Measurements from ENCODE around the gene FAAP20.

The FAAP20 gene

DNA sequence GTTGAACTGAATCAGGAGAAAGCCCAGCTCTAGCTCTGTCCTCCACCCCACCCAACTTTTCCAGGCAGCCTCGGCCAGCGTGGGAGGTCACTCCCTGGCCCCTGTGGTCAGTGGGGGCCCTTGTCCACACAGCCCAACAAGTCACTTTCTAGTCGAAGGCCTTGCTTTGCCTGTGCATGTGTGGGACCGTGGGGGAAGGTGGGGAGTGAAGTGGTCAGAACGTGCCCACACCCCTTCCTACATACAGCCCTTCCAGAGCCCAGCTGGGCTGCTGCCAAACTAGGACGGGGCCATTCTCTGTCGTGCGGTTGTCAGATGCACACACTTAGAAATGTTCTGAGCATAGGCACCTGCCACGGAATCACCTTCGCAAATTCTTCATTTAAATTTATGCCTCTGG lies 18.0 kb downstream of the FAAP20 start:
- DNase-seq, result no peak

DNA sequence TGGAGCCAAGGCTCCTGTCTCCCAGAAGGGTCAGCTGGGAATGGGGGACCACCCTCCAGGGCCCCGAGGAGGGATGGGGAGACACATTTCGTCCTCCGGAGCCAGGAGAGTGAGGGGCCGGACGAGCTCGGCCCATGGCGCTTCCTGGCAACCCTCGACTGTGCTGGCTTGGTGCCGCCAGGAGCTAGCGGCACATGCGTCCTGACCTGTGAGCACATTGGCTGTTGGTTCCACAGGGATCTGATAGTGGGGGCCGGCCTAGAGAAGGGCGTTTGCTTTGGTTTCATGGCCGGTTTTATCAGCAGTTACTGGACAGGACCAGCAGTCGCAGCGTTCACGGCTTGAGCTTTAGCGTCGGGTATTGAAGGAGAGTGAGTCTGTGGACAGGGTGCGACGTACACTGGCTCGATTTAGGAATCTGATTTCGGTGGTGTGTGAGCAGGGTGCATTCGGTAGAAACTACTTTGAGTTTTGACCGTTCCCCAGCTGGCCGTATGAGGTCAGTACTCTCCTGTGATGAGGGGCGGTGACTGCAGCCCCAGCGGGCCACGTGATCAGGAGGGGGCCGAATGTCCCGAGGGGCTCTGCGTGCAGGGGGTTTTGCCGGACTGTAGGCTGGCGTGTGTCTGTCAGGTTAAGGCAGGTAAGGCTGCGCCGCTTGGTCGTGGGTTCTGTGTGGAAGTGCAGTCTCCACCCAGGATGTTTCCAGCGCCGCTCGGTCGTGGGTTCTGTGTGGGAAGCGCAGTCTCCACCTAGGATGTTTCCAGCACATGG lies 18.7 kb downstream of the FAAP20 start:
- no peak for DNase-seq

DNA sequence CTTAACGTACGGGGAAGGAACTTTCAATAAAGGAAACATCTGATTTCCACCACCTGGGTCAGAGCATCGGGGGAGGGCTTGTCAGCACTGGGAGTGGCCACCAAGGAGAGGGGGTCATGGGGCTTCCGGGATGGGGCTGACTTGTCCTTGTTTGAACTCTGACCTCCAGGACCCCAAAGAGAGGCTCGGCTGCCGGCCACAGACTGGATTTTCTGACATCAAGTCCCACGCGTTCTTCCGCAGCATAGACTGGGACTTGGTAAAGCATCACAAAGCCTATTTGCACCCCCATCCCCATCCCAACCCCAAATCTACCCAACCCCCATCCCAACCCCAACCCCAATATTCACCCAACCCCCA lies 19.5 kb downstream of the FAAP20 start:
- DNase-seq, result no peak

DNA sequence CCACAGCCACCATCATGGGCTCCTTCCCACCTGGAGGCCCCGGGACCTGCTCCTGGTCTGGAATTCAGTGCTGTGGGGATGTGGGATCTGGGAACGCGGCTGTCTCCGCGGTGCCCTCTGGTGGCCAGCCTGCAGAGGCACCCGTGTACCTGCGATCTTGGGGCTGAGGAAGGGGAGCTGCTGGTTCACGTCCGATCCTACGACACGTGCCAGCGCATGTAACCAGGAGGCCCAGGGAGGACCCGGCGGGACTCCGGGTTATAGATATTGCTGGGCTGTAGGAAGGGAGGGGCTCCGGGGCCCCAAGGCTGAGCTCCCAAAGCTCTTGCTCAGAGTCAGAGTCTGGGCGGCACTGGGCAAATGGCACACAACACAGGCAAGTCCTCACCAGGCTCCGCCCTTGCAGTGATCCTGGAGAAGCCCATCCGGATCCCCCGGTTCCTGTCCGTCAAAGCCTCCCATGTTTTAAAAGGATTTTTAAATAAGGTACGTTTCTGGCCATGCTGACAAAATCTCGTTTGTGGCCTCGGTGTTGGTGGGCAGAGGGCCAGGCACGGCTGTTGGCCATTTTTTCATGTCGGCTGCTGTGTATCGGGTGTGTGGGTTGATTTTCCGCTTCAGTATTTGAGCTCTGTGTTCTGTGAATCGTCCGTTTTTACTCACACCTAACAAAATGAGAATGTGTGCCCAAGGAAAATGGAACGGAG lies 20.1 kb downstream of the FAAP20 start:
- peak; percentile 47 for DNase-seq

DNA sequence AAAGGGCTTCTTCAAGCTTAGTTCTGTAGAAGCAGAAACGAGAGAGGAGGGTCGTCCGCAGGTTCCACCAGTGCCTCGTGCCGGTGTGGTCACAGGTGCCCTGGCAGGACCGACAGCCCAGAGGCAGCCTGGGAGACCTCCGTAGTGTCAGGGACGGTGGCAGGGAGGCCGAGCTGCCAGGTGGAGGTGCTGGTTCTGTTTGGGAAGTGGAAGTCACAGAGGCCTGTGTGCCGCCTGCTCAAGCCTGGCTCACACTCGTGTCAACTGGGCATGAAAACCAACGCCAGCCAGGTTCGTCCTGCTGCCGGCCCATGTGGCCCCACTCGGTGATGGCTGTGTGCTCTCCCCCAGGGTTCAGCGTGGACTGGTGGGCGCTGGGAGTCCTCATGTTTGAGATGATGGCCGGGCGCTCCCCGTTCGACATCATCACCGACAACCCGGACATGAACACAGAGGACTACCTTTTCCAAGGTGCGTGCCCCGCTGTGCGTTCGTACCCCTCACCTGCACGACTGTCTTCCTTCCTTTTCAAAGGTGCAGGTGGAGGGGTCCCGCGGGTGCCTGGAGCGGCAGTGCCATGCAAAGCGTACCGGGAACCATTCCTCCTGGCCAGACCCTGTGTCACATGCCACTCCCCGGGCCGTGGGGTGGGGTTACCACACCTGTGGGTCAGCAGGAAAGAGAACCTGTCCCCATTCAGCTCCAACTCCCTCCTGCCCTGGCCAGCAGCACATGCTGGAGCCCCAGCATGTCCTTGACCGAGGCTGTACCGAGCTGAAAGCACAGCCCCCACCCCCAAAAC lies 20.8 kb downstream of the FAAP20 start:
- DNase-seq, result no peak

DNA sequence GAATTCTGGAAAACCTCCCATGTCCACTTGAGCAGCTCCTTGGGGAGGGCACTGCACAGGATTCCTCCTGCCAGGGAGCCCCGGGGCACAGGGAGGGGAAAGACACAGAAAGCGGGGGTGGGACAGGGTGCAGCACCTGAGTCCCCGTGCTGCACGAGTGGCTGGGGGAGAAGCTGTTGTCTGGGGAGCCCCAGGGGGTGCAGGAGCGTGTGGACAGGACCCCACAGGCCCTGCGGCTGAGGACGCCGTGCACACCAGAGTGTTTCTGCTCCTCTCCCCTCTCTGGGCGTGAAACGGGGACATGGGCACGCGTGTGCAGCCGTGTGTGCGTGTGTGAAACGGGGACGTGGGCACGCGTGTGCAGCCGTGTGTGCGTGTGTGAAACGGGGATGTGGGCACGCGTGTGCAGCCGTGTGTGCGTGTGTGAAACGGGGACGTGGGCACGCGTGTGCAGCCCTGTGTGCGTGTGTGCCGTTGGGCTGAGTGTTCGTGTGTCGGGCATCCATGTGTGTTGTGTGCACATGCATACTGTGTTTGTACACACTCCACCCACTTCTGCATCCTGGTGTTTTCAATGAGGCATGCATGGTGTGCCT lies 21.9 kb downstream of the FAAP20 start:
- no peak for DNase-seq

DNA sequence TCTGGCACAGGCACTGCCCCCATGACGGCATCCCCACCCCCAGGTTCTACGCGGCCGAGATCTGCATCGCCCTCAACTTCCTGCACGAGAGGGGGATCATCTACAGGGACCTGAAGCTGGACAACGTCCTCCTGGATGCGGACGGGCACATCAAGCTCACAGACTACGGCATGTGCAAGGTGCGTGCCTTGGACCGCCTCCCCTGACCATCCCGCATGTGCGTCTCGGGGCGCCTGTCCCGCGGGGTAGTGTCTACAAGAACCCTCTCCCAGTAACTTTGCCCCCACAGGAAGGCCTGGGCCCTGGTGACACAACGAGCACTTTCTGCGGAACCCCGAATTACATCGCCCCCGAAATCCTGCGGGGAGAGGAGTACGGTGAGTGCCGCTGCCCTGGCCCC lies 22.6 kb downstream of the FAAP20 start:
- no peak for DNase-seq

DNA sequence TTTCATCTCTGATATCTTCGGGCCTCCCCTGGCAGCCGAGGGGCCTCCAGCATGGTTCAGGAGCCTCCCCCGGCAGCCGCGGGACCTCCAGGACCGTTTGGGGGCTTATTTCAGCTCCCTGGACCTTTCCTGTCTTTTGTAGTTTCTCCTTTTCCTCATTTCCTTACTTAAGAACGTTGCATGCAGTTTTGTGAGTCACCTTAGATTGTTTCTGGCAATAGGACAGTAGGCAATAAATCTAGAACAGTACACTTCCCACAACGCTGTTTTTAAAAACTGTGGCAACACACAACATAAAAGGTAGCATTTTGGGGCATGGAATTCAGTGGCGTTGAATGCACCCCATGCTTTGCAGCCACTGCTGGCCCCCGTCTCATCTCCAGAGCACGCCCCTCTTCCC lies 24.4 kb downstream of the FAAP20 start:
- peak; percentile 6 for DNase-seq

DNA sequence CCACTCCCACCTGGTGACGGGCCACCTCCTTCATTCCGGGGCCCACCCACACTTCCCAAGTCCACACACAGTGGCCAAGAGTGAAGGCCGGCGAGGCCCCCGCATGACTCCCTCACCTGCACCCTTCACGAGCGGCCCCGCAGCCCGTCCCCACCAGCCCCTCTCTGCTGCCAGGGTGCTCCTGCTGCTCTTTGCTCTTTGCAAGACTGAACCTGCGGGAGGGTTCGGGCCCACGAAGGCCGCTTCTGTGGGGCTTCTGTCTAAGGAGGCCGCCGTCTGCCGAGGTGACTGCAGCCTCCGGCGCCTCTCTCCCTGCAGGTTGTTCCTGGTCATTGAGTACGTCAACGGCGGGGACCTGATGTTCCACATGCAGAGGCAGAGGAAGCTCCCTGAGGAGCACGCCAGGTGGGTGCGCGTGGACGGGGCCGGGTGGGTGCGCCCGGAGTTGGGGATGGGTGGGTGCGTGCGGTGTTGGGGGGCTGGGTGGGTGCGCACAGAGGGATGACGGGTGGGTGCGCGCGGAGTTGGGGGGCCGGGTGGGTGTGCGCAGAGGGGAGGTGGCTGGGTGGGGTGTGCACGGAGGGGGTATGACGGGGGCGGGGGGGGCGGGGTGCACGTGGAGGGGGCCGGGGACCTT lies 25.3 kb downstream of the FAAP20 start:
- DNase-seq, result no peak

DNA sequence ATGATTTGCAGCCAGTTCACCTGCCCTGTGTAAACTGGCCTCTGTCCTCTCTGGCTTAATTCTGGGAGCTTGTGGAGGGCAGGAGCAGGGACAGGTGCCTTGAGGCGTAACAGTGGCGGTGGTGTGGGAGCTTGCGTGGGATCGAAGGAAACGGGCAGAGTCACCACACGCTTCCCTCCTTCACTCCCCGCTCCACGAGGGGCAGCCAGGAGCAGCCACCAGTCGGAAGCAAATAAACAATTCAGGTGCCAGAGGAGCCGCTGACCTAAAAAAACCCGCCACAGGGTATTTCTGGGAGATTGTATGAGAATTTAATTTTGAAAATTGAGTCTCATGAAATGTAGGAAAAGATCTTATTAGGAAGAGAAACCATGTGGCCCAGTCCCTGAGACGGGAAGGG lies 26.0 kb downstream of the FAAP20 start:
- no peak for DNase-seq

DNA sequence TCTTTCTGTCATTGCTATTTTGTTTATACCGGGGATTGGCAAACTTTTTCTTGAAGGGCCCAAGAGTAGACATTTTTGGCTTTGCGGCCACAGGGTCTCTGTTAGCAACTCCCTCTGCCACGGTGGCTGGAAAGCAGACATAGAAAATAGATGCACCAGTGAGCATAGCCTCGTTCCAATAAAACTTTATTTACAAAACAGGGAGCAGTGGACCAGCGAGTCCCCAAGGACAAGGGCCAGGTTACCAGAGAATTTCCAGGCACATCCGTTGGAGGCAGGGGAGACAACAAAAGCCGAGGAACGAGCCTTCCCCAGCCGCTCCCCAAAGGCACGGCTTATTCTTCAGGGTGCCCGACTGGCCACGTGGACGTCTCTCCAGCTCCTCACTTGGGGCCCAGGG lies 26.5 kb downstream of the FAAP20 start:
- DNase-seq, result no peak

DNA sequence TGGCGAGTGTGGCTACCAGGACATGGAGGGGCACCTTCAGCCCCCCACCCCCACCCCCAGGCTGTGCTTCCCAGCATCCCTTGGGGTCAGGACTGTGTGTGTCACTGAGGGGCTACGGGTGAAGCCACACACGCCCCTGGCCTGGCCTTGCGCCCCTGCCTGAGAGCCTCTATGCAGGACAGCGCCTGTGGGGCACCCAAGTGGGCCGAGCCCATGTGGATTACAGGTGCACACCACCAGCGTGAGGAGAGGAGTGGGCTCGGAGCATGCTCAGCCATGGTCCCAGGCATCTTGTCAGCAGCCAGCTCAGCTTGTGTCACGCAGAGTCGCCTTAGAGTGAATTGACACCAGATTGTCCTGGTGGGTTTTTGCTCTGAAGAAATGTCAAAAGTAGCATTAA lies 27.9 kb downstream of the FAAP20 start:
- no peak for DNase-seq

DNA sequence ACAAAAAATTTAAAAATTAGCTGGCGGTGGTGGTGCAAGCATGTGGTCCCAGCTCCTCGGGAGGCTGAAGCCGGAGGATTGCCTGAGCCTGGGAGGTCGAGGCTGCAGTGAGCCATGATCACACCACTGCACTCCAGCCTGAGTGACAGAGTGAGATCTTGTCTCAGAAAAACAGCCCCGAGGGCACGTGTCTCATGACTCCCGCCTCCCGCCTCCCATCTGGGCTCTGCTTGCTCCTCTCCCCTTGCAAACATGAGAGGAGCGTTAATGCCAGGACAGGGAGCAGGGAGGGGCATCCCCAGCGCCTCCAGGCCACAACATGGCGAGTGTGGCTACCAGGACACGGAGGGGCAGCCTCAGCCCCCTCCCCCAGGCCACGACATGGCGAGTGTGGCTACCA lies 28.3 kb downstream of the FAAP20 start:
- no peak for DNase-seq

DNA sequence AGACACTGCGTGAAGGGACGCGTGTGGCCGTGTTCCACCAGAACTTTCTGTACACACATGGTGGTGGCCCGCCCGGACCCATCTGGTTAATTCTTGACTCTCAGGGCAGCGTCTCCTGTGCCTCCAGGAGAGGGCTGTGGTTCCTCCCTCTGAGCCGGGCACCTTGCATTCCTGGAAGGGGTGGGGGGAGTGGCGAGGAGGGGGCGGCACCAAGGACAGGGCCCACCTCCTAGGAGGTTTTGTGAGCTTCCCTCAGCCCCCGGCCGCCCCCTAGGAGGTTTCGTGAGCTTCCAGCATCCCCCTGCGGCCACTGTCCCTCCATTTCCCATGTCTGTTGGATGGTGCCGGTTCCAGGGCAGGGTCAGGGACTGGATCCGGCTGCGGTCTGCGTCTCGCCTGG lies 28.9 kb downstream of the FAAP20 start:
- no peak for DNase-seq

DNA sequence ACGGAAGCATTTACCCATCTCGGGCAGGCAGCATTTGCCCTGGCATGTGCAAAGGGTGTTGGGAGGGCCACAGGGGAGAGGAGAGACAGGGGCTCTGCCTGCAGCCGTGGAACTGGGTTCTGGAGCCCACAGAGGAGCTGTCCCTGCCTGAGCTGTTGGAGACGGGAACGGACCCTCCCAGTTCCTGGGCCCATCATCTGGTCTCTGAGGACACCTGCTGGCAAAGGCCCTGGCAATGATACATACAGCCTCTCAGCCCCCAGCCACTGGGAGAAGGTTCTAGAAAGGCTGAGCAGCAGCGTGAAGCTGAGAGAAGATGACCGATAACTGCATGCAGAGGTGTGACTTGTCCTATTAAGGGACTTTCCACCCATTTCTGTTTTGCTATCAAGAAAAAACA lies 31.4 kb downstream of the FAAP20 start:
- DNase-seq, result no peak

DNA sequence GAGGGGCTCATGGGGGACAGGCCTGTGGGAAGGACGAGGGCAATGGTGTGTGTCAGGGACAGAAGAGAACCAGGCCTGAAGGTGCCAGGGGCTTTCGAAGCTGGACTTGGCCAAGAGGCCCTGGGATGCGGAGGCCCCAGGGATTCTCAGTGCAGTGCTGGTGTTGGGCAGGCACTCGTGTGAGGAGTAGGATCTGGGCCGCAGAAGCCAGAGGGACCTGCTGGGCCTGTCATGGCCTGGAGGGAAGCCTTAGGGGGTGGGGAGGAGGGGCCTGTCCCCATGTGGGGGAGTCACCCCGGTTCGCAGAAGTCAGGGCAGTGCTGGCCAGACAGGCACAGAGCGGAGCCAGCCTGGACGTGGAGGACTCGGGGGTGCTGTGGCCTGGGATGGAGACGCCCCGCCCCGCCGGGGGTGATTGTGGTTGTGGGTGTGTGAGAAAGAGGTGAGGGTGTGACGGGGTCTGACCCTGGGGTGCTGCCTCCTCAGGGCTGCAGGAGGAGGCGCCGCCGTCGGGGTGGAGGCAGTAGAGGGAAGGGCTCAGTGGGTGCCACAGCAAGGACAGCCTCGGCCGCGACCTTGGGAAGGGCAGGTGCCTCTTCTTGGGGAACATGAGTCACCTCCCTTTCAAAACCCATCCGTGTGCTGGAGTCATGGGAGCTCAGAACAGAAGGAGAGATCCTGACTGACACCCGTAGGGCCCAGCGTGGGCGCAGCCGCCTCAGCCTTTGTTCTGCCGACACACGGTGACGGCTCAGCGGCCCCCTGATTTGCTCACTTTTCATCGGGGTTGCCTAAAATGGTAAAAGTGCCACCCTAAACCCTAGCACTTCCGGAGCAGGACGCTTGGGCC lies 33.9 kb downstream of the FAAP20 start:
- no peak for DNase-seq

DNA sequence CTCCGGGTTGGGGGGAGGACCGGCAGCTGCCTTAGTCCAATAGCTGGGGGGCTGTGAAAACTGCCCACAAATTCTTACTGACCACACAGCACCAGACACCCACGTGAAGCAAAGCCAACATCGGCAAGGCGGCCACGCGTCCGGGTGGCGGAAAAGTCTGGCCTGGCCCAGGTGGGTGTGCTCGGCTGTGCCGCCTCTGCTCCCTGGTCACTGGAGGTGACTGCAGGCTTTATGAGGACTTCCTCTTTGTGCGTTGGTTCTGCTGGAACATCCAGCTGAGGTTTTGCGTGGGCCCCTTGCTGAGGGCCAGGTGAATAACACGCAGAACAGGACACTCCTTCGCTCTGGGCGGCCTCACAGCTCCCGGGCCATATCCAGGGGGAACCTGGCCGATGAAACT lies 35.4 kb downstream of the FAAP20 start:
- no peak for DNase-seq

DNA sequence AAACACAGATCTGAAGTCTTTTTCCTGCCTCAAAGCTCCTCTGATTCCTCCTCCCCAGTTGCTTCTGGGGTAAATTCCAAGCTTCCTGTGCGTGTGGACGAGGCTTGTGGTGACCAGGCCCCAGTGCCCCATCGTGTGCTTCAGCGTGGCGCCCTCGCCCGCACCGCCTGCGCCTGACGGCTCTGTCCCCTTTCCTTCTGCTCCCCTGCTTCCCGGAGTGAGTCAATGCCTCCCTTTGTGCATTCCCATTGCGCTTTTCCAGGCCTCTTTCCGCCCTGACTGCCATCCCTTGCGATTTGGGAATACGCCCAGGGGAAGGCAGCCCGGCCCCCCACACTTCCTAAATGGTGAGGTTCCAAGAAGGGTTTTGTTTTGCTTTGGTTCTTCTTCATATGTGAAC lies 36.3 kb downstream of the FAAP20 start:
- DNase-seq, result no peak

DNA sequence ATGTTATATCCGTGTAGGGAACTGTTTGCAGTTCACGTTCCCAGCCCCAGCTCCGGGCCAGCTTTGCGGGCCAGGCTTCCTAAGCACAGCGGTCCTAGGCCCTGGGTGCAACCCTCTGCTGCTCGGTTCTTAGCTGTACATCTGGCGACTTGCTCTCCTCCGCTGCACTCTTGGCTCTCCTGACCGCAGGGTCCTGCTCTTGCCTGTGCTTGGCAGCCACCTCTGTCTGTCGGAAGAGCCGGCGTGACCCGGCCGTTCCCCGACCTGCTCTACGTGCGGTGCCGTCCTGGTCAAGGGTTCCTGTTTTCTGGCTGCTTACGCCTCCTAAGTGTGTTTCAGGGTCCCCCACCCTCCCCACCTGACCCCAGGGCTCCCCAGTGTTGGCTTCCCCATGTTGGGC lies 36.7 kb downstream of the FAAP20 start:
- DNase-seq, result no peak

DNA sequence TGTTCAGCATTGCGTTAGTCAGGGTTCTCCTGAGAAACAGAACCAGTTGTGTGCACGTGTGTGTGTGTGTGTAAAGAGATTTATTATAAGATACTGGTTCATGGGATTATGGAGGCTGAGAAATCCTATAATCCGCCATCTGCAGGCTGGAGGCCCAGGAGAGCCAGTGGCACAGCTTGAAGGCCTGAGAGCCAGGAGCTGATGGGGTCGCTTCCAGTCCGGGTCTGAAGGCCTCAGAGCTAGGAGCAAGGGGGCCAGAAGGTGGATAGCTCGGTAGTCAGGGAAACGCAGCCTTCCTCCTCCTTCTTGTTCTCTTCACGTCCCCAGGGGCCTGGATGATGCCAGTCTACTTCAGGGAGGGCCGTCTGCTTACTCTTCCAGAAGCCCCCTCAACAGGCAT lies 37.7 kb downstream of the FAAP20 start:
- DNase-seq, result no peak

DNA sequence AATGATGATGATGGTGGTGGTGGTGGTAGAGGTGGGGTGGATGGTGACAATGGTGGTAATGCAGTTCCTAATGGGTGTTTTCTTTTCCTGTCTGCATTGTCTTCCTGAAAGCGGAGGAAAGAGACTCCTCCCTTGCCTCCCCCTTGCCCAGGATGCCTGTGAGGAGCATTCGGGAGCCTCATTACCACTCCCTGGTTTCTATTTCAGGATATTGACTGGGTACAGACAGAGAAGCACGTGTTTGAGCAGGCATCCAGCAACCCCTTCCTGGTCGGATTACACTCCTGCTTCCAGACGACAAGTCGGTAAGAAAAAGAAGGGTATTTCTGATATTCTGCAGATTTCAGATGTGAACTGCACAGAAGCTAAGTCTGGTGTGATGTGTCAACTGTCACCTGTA lies 38.8 kb downstream of the FAAP20 start:
- DNase-seq, result no peak

DNA sequence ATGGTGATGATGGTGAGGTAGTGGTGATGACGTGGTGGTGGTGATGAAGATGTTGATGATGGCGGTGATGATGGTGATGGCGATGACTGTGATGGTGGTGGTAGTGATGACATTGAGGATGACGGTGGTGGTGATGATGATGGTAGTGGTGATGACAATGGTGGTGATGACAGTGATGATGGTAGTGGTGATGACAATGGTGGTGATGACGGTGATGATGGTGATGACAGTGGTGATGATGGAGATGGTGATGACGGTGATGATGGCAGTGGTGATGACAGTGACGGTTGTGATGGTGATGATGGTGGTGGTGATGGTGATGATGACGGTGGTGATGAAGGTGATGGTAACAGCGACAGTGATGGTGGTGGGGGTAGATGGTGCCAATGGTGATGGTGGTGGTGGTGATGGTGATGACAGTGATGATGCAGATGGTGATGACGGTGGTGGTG lies 39.4 kb downstream of the FAAP20 start:
- DNase-seq, result no peak
